Astrocyte (in vitro differentiated cells and primary cell): ENCODE results near the gene C3.

Experiments used
- EZH2 ChIP-seq: IDR thresholded peaks from 2 replicates; pipeline ENCODE4 v1.6.1; 2012; ENCODE audit warnings: mild to moderate bottlenecking, low read length, inconsistent platforms; ENCODE audit not compliant: insufficient read depth
- TF ChIP-seq, protein P1 (sequence below): IDR thresholded peaks from 2 replicates; pipeline ENCODE4 v1.5.1; 2011; ENCODE audit warnings: low read depth, mild to moderate bottlenecking, inconsistent platforms, low read length, moderate library complexity; ENCODE audit not compliant: insufficient read depth

- TF ChIP-seq, protein P1, sequence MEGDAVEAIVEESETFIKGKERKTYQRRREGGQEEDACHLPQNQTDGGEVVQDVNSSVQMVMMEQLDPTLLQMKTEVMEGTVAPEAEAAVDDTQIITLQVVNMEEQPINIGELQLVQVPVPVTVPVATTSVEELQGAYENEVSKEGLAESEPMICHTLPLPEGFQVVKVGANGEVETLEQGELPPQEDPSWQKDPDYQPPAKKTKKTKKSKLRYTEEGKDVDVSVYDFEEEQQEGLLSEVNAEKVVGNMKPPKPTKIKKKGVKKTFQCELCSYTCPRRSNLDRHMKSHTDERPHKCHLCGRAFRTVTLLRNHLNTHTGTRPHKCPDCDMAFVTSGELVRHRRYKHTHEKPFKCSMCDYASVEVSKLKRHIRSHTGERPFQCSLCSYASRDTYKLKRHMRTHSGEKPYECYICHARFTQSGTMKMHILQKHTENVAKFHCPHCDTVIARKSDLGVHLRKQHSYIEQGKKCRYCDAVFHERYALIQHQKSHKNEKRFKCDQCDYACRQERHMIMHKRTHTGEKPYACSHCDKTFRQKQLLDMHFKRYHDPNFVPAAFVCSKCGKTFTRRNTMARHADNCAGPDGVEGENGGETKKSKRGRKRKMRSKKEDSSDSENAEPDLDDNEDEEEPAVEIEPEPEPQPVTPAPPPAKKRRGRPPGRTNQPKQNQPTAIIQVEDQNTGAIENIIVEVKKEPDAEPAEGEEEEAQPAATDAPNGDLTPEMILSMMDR: no peak
- no peak for TF ChIP-seq EZH2
Measured at GRCh38 chr19:6685962-6686627, 34.4 kb downstream of the C3 start.
